Tibial artery (tissue), 4 donors: Measurements from ENCODE around the gene APOB.

Source experiments
- DNase-seq, 2 donors: peaks; one replicate each; pipeline ENCODE4 v3.0.0-alpha.2; 2019
- H3K27ac ChIP-seq, 2 donors: fragments of 200-600 bp; sonication (generic) in 1 of 2; 1 replicate in 1 of 2; 2 replicates in 1 of 2; pipeline ENCODE4 v1.5.1; 2018 to 2019; ENCODE audit warnings: mild to moderate bottlenecking in 1 of 2
- H3K27me3 ChIP-seq, 2 donors: fragments of 200-600 bp; sonication (generic) in 1 of 2; one replicate each; pipeline versions ENCODE4 v1.5.1 to v1.6.0; 2016 to 2019
- H3K36me3 ChIP-seq, 3 donors: fragments of 200-600 bp; sonication (generic) in 2 of 3; one replicate each; pipeline ENCODE4 v1.5.1; 2016 to 2019; ENCODE audit warnings: mild to moderate bottlenecking in 2 of 3
- H3K4me1 ChIP-seq, 4 donors: fragments of 200-600 bp; sonication (generic) in 2 of 4; 1 replicate in 3 of 4; 2 replicates in 1 of 4; pipeline ENCODE4 v1.5.1; 2016 to 2019
- H3K4me3 ChIP-seq, 2 donors: fragments of 200-600 bp; sonication (generic) in 1 of 2; 1 replicate in 1 of 2; 2 replicates in 1 of 2; pipeline ENCODE4 v1.5.1; 2018 to 2019; ENCODE audit warnings: mild to moderate bottlenecking in 2 of 2
- H3K9me3 ChIP-seq, 3 donors: fragments of 200-600 bp; sonication (generic) in 1 of 3; one replicate each; pipeline ENCODE4 v1.5.1; 2016 to 2019
- intact Hi-C: fragments of 100-400 bp; cut with DNase I; formaldehyde crosslinking; loops from one replicate; pipeline ENCODE4 v1.15.0; 2023; ENCODE audit warnings: low total_unique reads
- TF ChIP-seq, protein P1 (sequence below), 2 experiments: fragments of 200-600 bp in 1 of 2; fragments of 450-650 bp in 1 of 2; IDR thresholded peaks; one replicate each; pipeline ENCODE4 v1.5.1; 2017 to 2019; ENCODE audit warnings: antibody characterized with exemption in 2 of 2, mild to moderate bottlenecking in 1 of 2, moderate library complexity in 1 of 2

APOB gene

DNA sequence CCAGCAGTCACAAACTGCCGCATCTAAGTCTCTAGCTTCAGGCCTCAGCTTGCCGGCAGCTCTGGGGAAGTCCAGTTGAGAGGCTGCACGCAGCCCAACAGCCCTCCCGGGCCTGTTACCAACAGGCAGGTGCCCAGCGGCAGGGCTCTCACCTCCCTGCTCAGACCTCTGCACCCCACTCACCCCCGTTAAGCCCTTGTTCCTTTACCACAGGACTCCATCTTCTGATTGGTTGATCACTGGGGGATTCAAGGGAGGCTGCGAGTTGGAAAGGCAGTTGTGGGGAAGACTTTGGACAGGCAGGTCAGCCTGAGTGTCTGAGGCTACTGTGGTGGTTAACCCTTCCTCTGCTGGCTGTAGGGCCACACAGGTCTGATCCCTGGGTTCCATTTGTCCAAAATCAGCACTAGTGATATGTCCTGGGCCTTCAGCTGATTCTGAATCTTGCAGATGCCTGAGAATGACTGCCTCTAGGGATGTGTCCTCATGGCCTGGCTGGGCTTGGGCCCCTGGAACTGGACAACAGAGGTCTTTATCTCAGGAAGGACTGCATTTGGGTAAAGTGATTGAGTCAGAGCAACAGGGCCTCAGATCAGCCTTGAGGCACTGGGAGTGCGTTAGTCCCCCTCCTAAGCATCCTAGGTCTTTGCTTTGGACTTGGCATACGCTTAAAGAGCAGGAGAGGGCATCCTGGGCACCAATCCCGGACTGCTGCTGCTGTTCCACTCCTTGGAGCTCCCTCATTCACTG is 88.4 kb downstream of the APOB start:
- Histone ChIP-seq H3K4me1 (no peaks in the 10 kb centered on the region), H3K27ac (no peak overlapping the region), H3K27me3 (no peaks in the 10 kb centered on the region), H3K9me3 (no peaks in the 10 kb centered on the region), H3K4me3 (no peak overlapping the region), H3K36me3 (no peaks in the 10 kb centered on the region)
- TF ChIP-seq, protein P1, sequence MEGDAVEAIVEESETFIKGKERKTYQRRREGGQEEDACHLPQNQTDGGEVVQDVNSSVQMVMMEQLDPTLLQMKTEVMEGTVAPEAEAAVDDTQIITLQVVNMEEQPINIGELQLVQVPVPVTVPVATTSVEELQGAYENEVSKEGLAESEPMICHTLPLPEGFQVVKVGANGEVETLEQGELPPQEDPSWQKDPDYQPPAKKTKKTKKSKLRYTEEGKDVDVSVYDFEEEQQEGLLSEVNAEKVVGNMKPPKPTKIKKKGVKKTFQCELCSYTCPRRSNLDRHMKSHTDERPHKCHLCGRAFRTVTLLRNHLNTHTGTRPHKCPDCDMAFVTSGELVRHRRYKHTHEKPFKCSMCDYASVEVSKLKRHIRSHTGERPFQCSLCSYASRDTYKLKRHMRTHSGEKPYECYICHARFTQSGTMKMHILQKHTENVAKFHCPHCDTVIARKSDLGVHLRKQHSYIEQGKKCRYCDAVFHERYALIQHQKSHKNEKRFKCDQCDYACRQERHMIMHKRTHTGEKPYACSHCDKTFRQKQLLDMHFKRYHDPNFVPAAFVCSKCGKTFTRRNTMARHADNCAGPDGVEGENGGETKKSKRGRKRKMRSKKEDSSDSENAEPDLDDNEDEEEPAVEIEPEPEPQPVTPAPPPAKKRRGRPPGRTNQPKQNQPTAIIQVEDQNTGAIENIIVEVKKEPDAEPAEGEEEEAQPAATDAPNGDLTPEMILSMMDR (IDR thresholded peaks at IDR 0.05) = no peak
- intact Hi-C loops = no loop called here
- no peak for DNase-seq

DNA sequence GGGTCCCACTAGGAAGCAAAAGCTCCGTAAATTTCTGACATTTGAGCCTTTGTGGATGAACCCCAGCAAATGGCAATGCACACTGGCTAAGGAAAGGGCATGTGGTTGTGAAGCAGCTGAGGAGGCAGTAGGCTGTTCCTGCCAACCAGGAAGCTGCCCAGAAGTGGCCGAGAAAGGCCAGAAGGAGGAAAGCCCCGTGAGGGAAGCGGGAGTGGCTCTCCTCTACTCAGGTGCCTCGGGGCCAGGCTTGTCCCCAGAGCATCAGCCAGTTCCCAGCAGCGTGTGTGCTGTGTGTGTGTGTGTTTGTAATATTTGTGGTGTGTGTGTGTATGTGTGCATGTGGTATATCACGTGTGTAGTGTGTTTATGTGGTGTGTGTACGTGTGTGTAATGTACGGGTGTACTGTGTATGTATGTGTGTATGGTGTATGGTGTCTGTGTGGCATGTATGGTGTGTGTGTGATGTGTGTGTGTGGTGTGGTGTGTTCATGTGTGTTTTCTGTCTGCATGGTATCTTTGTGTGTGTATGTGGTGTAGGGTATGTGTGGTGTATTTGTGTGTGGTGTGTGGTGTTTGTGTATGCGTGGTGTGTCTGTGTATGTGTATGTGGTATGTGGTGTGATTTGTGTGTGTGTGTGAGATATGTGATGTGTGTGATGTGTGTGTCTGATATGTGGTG is 90.6 kb downstream of the APOB start:
- intact Hi-C loops = no loop called here
- no peak overlapping the region for H3K27ac ChIP-seq
- no peaks in the 10 kb centered on the region for H3K9me3 ChIP-seq
- no peaks in the 10 kb centered on the region for H3K4me1 ChIP-seq
- TF ChIP-seq, protein P1 (IDR thresholded peaks at IDR 0.05) = no peak
- no peak for DNase-seq
- H3K36me3 ChIP-seq = no peaks in the 10 kb centered on the region
- H3K27me3 ChIP-seq = peaks cover 0 to 6% of the 10 kb centered on the region in 2 donors
- H3K4me3 ChIP-seq = no peak overlapping the region
